Loucy (cell line): ENCODE measurements around the gene ZFHX2.

ENCODE experiments used
- H2AFZ ChIP-seq: fragments of 200-600 bp; sonication (generic); 2 replicates; pipeline ENCODE4 v1.6.0; 2016; ENCODE audit warnings: antibody characterized with exemption, mild to moderate bottlenecking, low read length, moderate library complexity
- H3F3A ChIP-seq: fragments of 200-600 bp; 2 replicates; pipeline ENCODE4 v1.6.0; 2016; ENCODE audit warnings: antibody characterized with exemption, low read depth, mild to moderate bottlenecking
- H3K27me3 ChIP-seq: fragments of 200-600 bp; sonication (generic); 2 replicates; pipeline ENCODE4 v1.6.1; 2014; ENCODE audit warnings: low read length, mild to moderate bottlenecking; ENCODE audit not compliant: insufficient read depth, poor library complexity, severe bottlenecking
- H3K36me3 ChIP-seq: fragments of 200-600 bp; sonication (generic); 2 replicates; pipeline ENCODE4 v1.6.1; 2016; ENCODE audit warnings: low read length; ENCODE audit not compliant: insufficient read depth
- H3K4me1 ChIP-seq: fragments of 200-600 bp; sonication (generic); 2 replicates; pipeline ENCODE4 v1.5.1; 2014; ENCODE audit warnings: low read length, mild to moderate bottlenecking; ENCODE audit not compliant: insufficient read depth, poor library complexity, severe bottlenecking
- H3K4me2 ChIP-seq: fragments of 200-600 bp; sonication (generic); 2 replicates; pipeline ENCODE4 v1.6.0; 2014; ENCODE audit warnings: antibody characterized with exemption, low read length, low read depth, mild to moderate bottlenecking; ENCODE audit not compliant: poor library complexity, severe bottlenecking
- H3K4me3 ChIP-seq: fragments of 200-600 bp; sonication (generic); 2 replicates; pipeline ENCODE4 v1.5.1; 2014; ENCODE audit warnings: low read length, mild to moderate bottlenecking, mixed read lengths; ENCODE audit not compliant: poor library complexity, severe bottlenecking
- H3K79me2 ChIP-seq: fragments of 200-600 bp; sonication (generic); 2 replicates; pipeline ENCODE4 v1.6.1; 2014; ENCODE audit warnings: low read length; ENCODE audit not compliant: insufficient read depth
- H3K9ac ChIP-seq: fragments of 200-600 bp; sonication (generic); 2 replicates; pipeline ENCODE4 v1.6.0; 2014; ENCODE audit warnings: mild to moderate bottlenecking, low read depth, low read length, moderate library complexity; ENCODE audit not compliant: poor library complexity, severe bottlenecking
- H3K9me2 ChIP-seq: fragments of 200-600 bp; sonication (generic); replicated peaks from 2 replicates; pipeline ENCODE4 v1.6.1; 2016; ENCODE audit warnings: low read depth, low read length, mixed read lengths
- H3K9me3 ChIP-seq: fragments of 200-600 bp; sonication (generic); 2 replicates; pipeline ENCODE4 v1.6.1; 2014; ENCODE audit warnings: mild to moderate bottlenecking, antibody characterized with exemption, low read length, low read depth; ENCODE audit not compliant: insufficient read depth
- H4K20me1 ChIP-seq: fragments of 200-600 bp; sonication (generic); 2 replicates; pipeline ENCODE4 v1.6.0; 2014; ENCODE audit warnings: antibody characterized with exemption, low read length, mild to moderate bottlenecking; ENCODE audit not compliant: insufficient read depth, poor library complexity, severe bottlenecking
- CTCF ChIP-seq: fragments of 200-600 bp; sonication (generic); conservative IDR thresholded peaks from 2 replicates; pipeline ENCODE4 v1.5.1; 2014; ENCODE audit warnings: mild to moderate bottlenecking, antibody characterized with exemption, low read length
- EZH2phosphoT487 ChIP-seq: fragments of 200-600 bp; IDR thresholded peaks from 2 replicates; pipeline ENCODE4 v1.6.1; 2018; ENCODE audit warnings: antibody characterized with exemption, mild to moderate bottlenecking, moderate library complexity, borderline replicate concordance

Gene ZFHX2

GRCh38 chr14:23555533-23555881 lies 3.9 kb upstream of the ZFHX2 start:
- H3K9me3 ChIP-seq = no peaks in the 10 kb centered on the region
- no peaks in the 10 kb centered on the region for H3K9me2 ChIP-seq
- H3K36me3 ChIP-seq = peaks cover 7% of the 10 kb centered on the region; the same call in 1 of the 2 replicates
- no peaks in the 10 kb centered on the region for H3F3A ChIP-seq
- H3K79me2 ChIP-seq = peaks cover 24% of the 10 kb centered on the region
- TF ChIP-seq EZH2phosphoT487 (no peak), CTCF (no peak)
- H3K4me3 ChIP-seq = peak overlapping the region; percentile 97
- peak overlapping the region; percentile 90 for H3K9ac ChIP-seq
- H2AFZ ChIP-seq = peak overlapping the region; percentile 98
- H3K4me1 ChIP-seq = peaks cover 20% of the 10 kb centered on the region
- peak overlapping the region; percentile 98 for H3K4me2 ChIP-seq
- no peaks in the 10 kb centered on the region for H3K27me3 ChIP-seq
- H4K20me1 ChIP-seq = peaks cover 3% of the 10 kb centered on the region

GRCh38 chr14:23550812-23551265 lies 726 bp downstream of the ZFHX2 start:
- Histone ChIP-seq H2AFZ (peak overlapping the region; percentile 88), H3K4me3 (peak overlapping the region; percentile 97), H3K4me1 (peaks cover 24% of the 10 kb centered on the region), H3K9me3 (no peaks in the 10 kb centered on the region), H3K4me2 (peak overlapping the region; percentile 98), H3K27me3 (no peaks in the 10 kb centered on the region), H3F3A (no peaks in the 10 kb centered on the region), H4K20me1 (no peaks in the 10 kb centered on the region), H3K36me3 (no peaks in the 10 kb centered on the region), H3K79me2 (peaks cover 14% of the 10 kb centered on the region), H3K9ac (peak overlapping the region; percentile 66), H3K9me2 (no peaks in the 10 kb centered on the region)
- TF ChIP-seq EZH2phosphoT487 (no peak), CTCF (no peak)

GRCh38 chr14:23550131-23550811 lies 1.3 kb downstream of the ZFHX2 start:
- peak overlapping the region; percentile 98 for H3K4me2 ChIP-seq

More at GRCh38 chr14:23550131-23550811, 1.3 kb downstream of the ZFHX2 start:
- H3K9me2 ChIP-seq = no peaks in the 10 kb centered on the region
- no peaks in the 10 kb centered on the region for H3K9me3 ChIP-seq
- no peaks in the 10 kb centered on the region for H3K36me3 ChIP-seq
- H3K79me2 ChIP-seq = peaks cover 14% of the 10 kb centered on the region
- H3F3A ChIP-seq = no peaks in the 10 kb centered on the region
- no peaks in the 10 kb centered on the region for H3K27me3 ChIP-seq
- peaks cover 24% of the 10 kb centered on the region for H3K4me1 ChIP-seq
- H2AFZ ChIP-seq = no peak overlapping the region
- peak overlapping the region; percentile 66 for H3K9ac ChIP-seq
- peak overlapping the region; percentile 97 for H3K4me3 ChIP-seq
- no peak for TF ChIP-seq EZH2phosphoT487
- no peaks in the 10 kb centered on the region for H4K20me1 ChIP-seq
